ENCODE results near the gene ARSG. TPM values are rescaled to one million over a fixed set of nuclear protein-coding genes. Genes with fewer than 3 reads are reported as not detected.

The ARSG gene
- total RNA-seq, 2 donors from 2014 or later: 4.4 to 14.1 TPM

GRCh38 chr17:68247445-68248198, 43.7 kb upstream of the ARSG start, which contains the start of gene AMZ2:
TSS of gene AMZ2 (plus strand) at chr17:68248043. CDS start at chr17:68250188, 2,145 bp downstream.
- H3K4me3 ChIP-seq (ENCODE audit: low read length): peak within 1 kb of the TSS; percentile 92
- no peaks in the 10 kb centered on the region for H3K9me3 ChIP-seq (ENCODE audit: control insufficient read depth, low read length)
- 0 to 1% methylated on average over 35 to 97 of the region's 97 CpGs for WGBS, 2 experiments (ENCODE audit: insufficient coverage in 1 of 2, insufficient read length in 1 of 2)
- Mint-ChIP-seq H3K9me3 (no peaks in the 10 kb centered on the region), H3K27ac (peak within 1 kb of the TSS; percentile 90), H3K4me3 (peak within 1 kb of the TSS; percentile 91), H3K36me3 (ENCODE audit: low read depth) (peaks cover 18% of the 10 kb centered on the region), H3K27me3 (ENCODE audit: insufficient read depth) (no peaks in the 10 kb centered on the region), H3K4me1 (peaks cover 10% of the 10 kb centered on the region)
- peak within 1 kb of the TSS; percentile 63 for H3K27ac ChIP-seq (ENCODE audit: low read depth, low read length)
- TF ChIP-seq CTCF (conservative IDR thresholded peaks at IDR 0.05): no peak
- H3K4me1 ChIP-seq (ENCODE audit: control insufficient read depth, insufficient read depth, low read length): no peaks in the 10 kb centered on the region
- DNase-seq: peak; percentile 98
- peak within 1 kb of the TSS; percentile 64 for H3K9ac ChIP-seq (ENCODE audit: extremely low read depth, low read length, poor library complexity, severe bottlenecking)
- H3K36me3 ChIP-seq (ENCODE audit: control insufficient read depth, insufficient read depth, low read length): peaks cover 23% of the 10 kb centered on the region
- H3K27me3 ChIP-seq (ENCODE audit: control insufficient read depth, insufficient read depth, low read length, poor library complexity, severe bottlenecking): no peaks in the 10 kb centered on the region

GRCh38 chr17:68248199-68248825, 43.0 kb upstream of the ARSG start:
- Mint-ChIP-seq H3K27me3 (ENCODE audit: insufficient read depth) (no peaks in the 10 kb centered on the region), H3K9me3 (no peaks in the 10 kb centered on the region), H3K4me1 (peaks cover 10% of the 10 kb centered on the region), H3K27ac (peak overlapping the region; percentile 90), H3K4me3 (peak overlapping the region; percentile 91), H3K36me3 (ENCODE audit: low read depth) (peaks cover 22% of the 10 kb centered on the region)
- DNase-seq: no peak
- WGBS, 2 experiments (ENCODE audit: insufficient coverage in 1 of 2, insufficient read length in 1 of 2): 2 to 8% methylated on average over 10 to 19 of the region's 19 CpGs
- Histone ChIP-seq H3K4me1 (ENCODE audit: control insufficient read depth, insufficient read depth, low read length) (no peaks in the 10 kb centered on the region), H3K9ac (ENCODE audit: extremely low read depth, low read length, poor library complexity, severe bottlenecking) (peak overlapping the region; percentile 64), H3K9me3 (ENCODE audit: control insufficient read depth, low read length) (no peaks in the 10 kb centered on the region), H3K27me3 (ENCODE audit: control insufficient read depth, insufficient read depth, low read length, poor library complexity, severe bottlenecking) (no peaks in the 10 kb centered on the region), H3K4me3 (ENCODE audit: low read length) (peak overlapping the region; percentile 92), H3K27ac (ENCODE audit: low read depth, low read length) (peak overlapping the region; percentile 25), H3K36me3 (ENCODE audit: control insufficient read depth, insufficient read depth, low read length) (peaks cover 30% of the 10 kb centered on the region)
- TF ChIP-seq CTCF (conservative IDR thresholded peaks at IDR 0.05): no peak

- Mint-ChIP-seq H3K36me3 (ENCODE audit: low read depth) (peaks cover 27% of the 10 kb centered on the region), H3K4me1 (peaks cover 10% of the 10 kb centered on the region), H3K9me3 (no peaks in the 10 kb centered on the region), H3K27ac (peak overlapping the region; percentile 28), H3K27me3 (ENCODE audit: insufficient read depth) (no peaks in the 10 kb centered on the region), H3K4me3 (peak overlapping the region; percentile 91)
- no peak for TF ChIP-seq CTCF (conservative IDR thresholded peaks at IDR 0.05)
- no peak overlapping the region for H3K27ac ChIP-seq (ENCODE audit: low read depth, low read length)
- H3K27me3 ChIP-seq (ENCODE audit: control insufficient read depth, insufficient read depth, low read length, poor library complexity, severe bottlenecking): no peaks in the 10 kb centered on the region
- H3K9ac ChIP-seq (ENCODE audit: extremely low read depth, low read length, poor library complexity, severe bottlenecking): no peak overlapping the region
- peaks cover 30% of the 10 kb centered on the region for H3K36me3 ChIP-seq (ENCODE audit: control insufficient read depth, insufficient read depth, low read length)
- H3K4me1 ChIP-seq (ENCODE audit: control insufficient read depth, insufficient read depth, low read length): no peaks in the 10 kb centered on the region
- WGBS, 2 experiments (ENCODE audit: insufficient coverage in 1 of 2, insufficient read length in 1 of 2): 88 to 100% methylated on average over 3 to 5 of the region's 5 CpGs
- no peaks in the 10 kb centered on the region for H3K9me3 ChIP-seq (ENCODE audit: control insufficient read depth, low read length)
- no peak for DNase-seq
- peak overlapping the region; percentile 92 for H3K4me3 ChIP-seq (ENCODE audit: low read length)
These were observed 42.4 kb upstream of the ARSG start for GRCh38 chr17:68248891-68249290.

Measured in endodermal cell (in vitro differentiated cells).